SK-N-SH treated with all-trans-retinoic acid at 6 μM for 48 hours (cell line): Measurements from ENCODE around the gene RREB1.

Source experiments
- BACH2 ChIP-seq: fragments of 250-450 bp; sonication (Bioruptor Pico); IDR thresholded peaks from 2 replicates; pipeline ENCODE4 v1.9.0; 2021; ENCODE audit warnings: mild to moderate bottlenecking, borderline replicate concordance
- TOX ChIP-seq: fragments of 250-450 bp; sonication (Bioruptor Pico); IDR thresholded peaks from 2 replicates; pipeline ENCODE4 v1.8.0; 2021; ENCODE audit warnings: mild to moderate bottlenecking, moderate library complexity, borderline replicate concordance
- ZFP3 ChIP-seq: fragments of 250-450 bp; sonication (Bioruptor Pico); IDR thresholded peaks from 2 replicates; pipeline ENCODE4 v1.5.0; 2020; ENCODE audit warnings: mild to moderate bottlenecking, moderate library complexity

DNA sequence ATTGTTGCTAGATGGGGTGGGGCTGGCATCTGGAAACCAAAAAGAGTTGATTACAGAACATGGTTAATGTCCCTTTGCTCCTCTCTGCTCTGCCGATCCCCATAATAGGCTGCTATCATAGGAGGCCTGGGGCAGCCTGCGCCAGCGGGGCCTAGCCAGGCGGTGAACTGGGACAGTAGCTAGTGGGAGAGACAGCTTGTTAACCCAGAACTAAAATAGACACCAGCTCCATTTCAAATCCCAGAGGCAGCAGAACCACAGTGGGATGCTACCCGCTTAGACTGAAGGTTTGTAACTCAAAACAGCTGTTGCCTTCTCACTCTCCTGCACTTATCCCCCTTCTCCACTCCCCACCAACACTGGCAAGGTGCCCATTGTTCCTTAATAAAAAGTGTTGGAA, 106.7 kb downstream of the RREB1 start:
- no peak for TF ChIP-seq BACH2 (CRISPR knock-in tag)
- TF ChIP-seq TOX (CRISPR knock-in tag) = no peak
- TF ChIP-seq ZFP3 = no peak
